K562 (cell line): ENCODE results near the gene GLIS1.

Source experiments
- CTCF ChIP-seq, 3 experiments: IDR thresholded peaks in 2 of 3; conservative IDR thresholded peaks in 1 of 3; 2 replicates each; pipeline ENCODE4 v1.5.1; 2011 to 2012; ENCODE audit warnings: low read length in 3 of 3, mild to moderate bottlenecking in 3 of 3, control low read depth in 2 of 3, improper control_type of control experiment in 1 of 3, inconsistent platforms in 1 of 3, low read depth in 1 of 3, mixed read lengths in 1 of 3, moderate library complexity in 1 of 3; ENCODE audit not compliant: insufficient read depth in 2 of 3
- ELF1 ChIP-seq: fragments of 200-800 bp; sonication (Bioruptor generic); IDR thresholded peaks from 2 replicates; pipeline ENCODE4 v1.6.1; 2016; ENCODE audit warnings: missing genetic modification characterization, missing compliant biosample characterization
- JUN ChIP-seq, 2 experiments: sonication (generic) in 1 of 2; formaldehyde crosslinking in 1 of 2; IDR thresholded peaks; 2 replicates each; pipeline versions ENCODE4 v1.6.1 to v1.8.0; 2012 to 2022; ENCODE audit warnings: borderline replicate concordance in 2 of 2, mild to moderate bottlenecking in 2 of 2, improper control_type of control experiment in 1 of 2, low read depth in 1 of 2, low read length in 1 of 2, missing genetic modification reagents in 1 of 2
- MAFF ChIP-seq: IDR thresholded peaks from 2 replicates; pipeline ENCODE4 v1.6.1; 2012; ENCODE audit warnings: low read length, improper control_type of control experiment
- NR2C2 ChIP-seq, 2 experiments: fragments of 200-800 bp in 1 of 2; sonication (Bioruptor generic) in 1 of 2; sonication (generic) in 1 of 2; formaldehyde crosslinking in 1 of 2; IDR thresholded peaks; 2 replicates each; pipeline versions ENCODE4 v1.6.1 to v1.8.0; 2016 to 2022; ENCODE audit warnings: mild to moderate bottlenecking in 1 of 2, missing compliant biosample characterization in 1 of 2, missing genetic modification characterization in 1 of 2, missing genetic modification reagents in 1 of 2
- POLR2A ChIP-seq: fragments of 450-650 bp; conservative IDR thresholded peaks from 2 replicates; pipeline ENCODE4 v1.6.1; 2016
- POLR2AphosphoS5 ChIP-seq: IDR thresholded peaks from 2 replicates; pipeline ENCODE4 v1.6.1; 2011; ENCODE audit warnings: mild to moderate bottlenecking, low read depth, low read length, moderate library complexity; ENCODE audit not compliant: control insufficient read depth, insufficient read depth
- RBBP5 ChIP-seq: fragments of 200-600 bp; sonication (generic); IDR thresholded peaks from 2 replicates; pipeline ENCODE4 v1.6.1; 2012; ENCODE audit warnings: borderline replicate concordance, mild to moderate bottlenecking, low read length, control low read depth, inconsistent platforms; ENCODE audit not compliant: insufficient read depth, poor library complexity, severe bottlenecking
- REST ChIP-seq, 2 experiments: fragments of 450-650 bp; formaldehyde crosslinking in 1 of 2; IDR thresholded peaks; 2 replicates each; pipeline versions ENCODE4 v1.4.0 to v1.6.1; 2014 to 2020; ENCODE audit warnings: mild to moderate bottlenecking in 2 of 2, borderline replicate concordance in 1 of 2, low read depth in 1 of 2
- RUNX1 ChIP-seq: sonication (generic); IDR thresholded peaks from 2 replicates; pipeline ENCODE4 v1.6.1; 2016; ENCODE audit warnings: antibody characterized with exemption, low read depth
- TBP ChIP-seq: optimal IDR thresholded peaks from 2 replicates; pipeline ENCODE3; 2011; ENCODE audit warnings: low read depth, low read length, improper control_type of control experiment
- ZBTB12 ChIP-seq: fragments of 250-450 bp; sonication (Bioruptor Pico); IDR thresholded peaks from 2 replicates; pipeline ENCODE4 v1.4.0; 2020
- ZNF24 ChIP-seq: fragments of 450-650 bp; IDR thresholded peaks from 2 replicates; pipeline ENCODE4 v1.6.1; 2016

- TF ChIP-seq ZNF24, result no peak
- TF ChIP-seq ELF1, result no peak
- no peak for TF ChIP-seq POLR2A
- no peak for TF ChIP-seq CTCF (IDR thresholded peaks at IDR 0.05 in 2 of 3, conservative IDR thresholded peaks at IDR 0.05 in 1 of 3; ENCODE audit: insufficient read depth in 2 of 3, low read depth in 1 of 3, low read length in 3 of 3)
- TF ChIP-seq POLR2AphosphoS5, result no peak
- TF ChIP-seq REST (IDR thresholded peaks at IDR 0.05; ENCODE audit: borderline replicate concordance), result no peak
- TF ChIP-seq REST (CRISPR knock-in tag; IDR thresholded peaks at IDR 0.05; ENCODE audit: low read depth), result no peak
- no peak for TF ChIP-seq RBBP5
- TF ChIP-seq MAFF, result no peak
- no peak for TF ChIP-seq RUNX1
- no peak for TF ChIP-seq NR2C2 (CRISPR knock-in tag; IDR thresholded peaks at IDR 0.05)
- TF ChIP-seq NR2C2 (tag; IDR thresholded peaks at IDR 0.05), result no peak
- no peak for TF ChIP-seq ZBTB12
- no peak for TF ChIP-seq JUN (IDR thresholded peaks at IDR 0.05; ENCODE audit: borderline replicate concordance, low read depth, low read length)
- TF ChIP-seq JUN (CRISPR knock-in tag; IDR thresholded peaks at IDR 0.05; ENCODE audit: borderline replicate concordance), result no peak
- no peak for TF ChIP-seq TBP
These were observed 208.4 kb downstream of the GLIS1 start for GRCh38 chr1:53530550-53530949.
